Keratinocyte (primary cell): ENCODE measurements around the gene MRPS22. TPM values are rescaled to one million over a fixed set of nuclear protein-coding genes. Genes with fewer than 3 reads are reported as not detected.

Experiments used
- DNase-seq: peaks from one replicate; pipeline ENCODE4 v3.0.0-alpha.2; 2011; ENCODE audit warnings: low read depth, missing footprints, low spot score
- FAIRE-seq: peaks from 2 replicates; lab custom pipeline; 2011; peaks lifted over from hg19 to GRCh38; lab: Jason Lieb, UNC
- H2AFZ ChIP-seq: 2 replicates; pipeline ENCODE4 v1.6.0; 2012; ENCODE audit warnings: low read length, control low read depth, inconsistent platforms; ENCODE audit not compliant: control insufficient read depth
- H3K27ac ChIP-seq: 2 replicates; pipeline ENCODE4 v1.5.1; 2011; ENCODE audit warnings: low read length; ENCODE audit not compliant: control insufficient read depth, insufficient read depth
- H3K27me3 ChIP-seq: 3 replicates; pipeline ENCODE4 v1.6.0; 2011; ENCODE audit warnings: low read length; ENCODE audit not compliant: control insufficient read depth, insufficient read depth; ENCODE audit errors: extremely low read depth
- H3K36me3 ChIP-seq, 2 experiments: 2 replicates in 1 of 2; 3 replicates in 1 of 2; pipeline ENCODE4 v1.5.1; 2011; ENCODE audit warnings: low read length in 2 of 2, mild to moderate bottlenecking in 1 of 2; ENCODE audit not compliant: control insufficient read depth in 2 of 2, insufficient read depth in 2 of 2; ENCODE audit errors: extremely low read depth in 1 of 2
- H3K4me1 ChIP-seq: 3 replicates; pipeline ENCODE4 v1.5.1; 2011; ENCODE audit warnings: low read length; ENCODE audit not compliant: control insufficient read depth, insufficient read depth; ENCODE audit errors: extremely low read depth
- H3K4me2 ChIP-seq: 3 replicates; pipeline ENCODE4 v1.6.0; 2011; ENCODE audit warnings: low read depth, low read length; ENCODE audit not compliant: control insufficient read depth, insufficient read depth; ENCODE audit errors: extremely low read depth
- H3K4me3 ChIP-seq, 3 experiments: fragments of 200-600 bp in 1 of 3; sonication (generic) in 1 of 3; 2 replicates in 2 of 3; 3 replicates in 1 of 3; pipeline ENCODE4 v1.5.1; 2011 to 2016; ENCODE audit warnings: low read length in 3 of 3, mild to moderate bottlenecking in 3 of 3, control low read depth in 2 of 3, inconsistent platforms in 1 of 3, low read depth in 1 of 3, mixed read lengths in 1 of 3, mixed run types in 1 of 3, moderate library complexity in 1 of 3; ENCODE audit not compliant: control insufficient read depth in 2 of 3, insufficient read depth in 2 of 3; ENCODE audit errors: extremely low read depth in 1 of 3
- H3K79me2 ChIP-seq: 2 replicates; pipeline ENCODE4 v1.6.0; 2012; ENCODE audit warnings: low read length; ENCODE audit not compliant: control insufficient read depth, insufficient read depth
- H3K9ac ChIP-seq: 3 replicates; pipeline ENCODE4 v1.6.0; 2011; ENCODE audit warnings: low read length; ENCODE audit not compliant: control insufficient read depth, insufficient read depth; ENCODE audit errors: extremely low read depth
- H3K9me1 ChIP-seq: 3 replicates; pipeline ENCODE4 v1.6.0; 2011; ENCODE audit warnings: low read length; ENCODE audit not compliant: control insufficient read depth, insufficient read depth; ENCODE audit errors: extremely low read depth
- H3K9me3 ChIP-seq: 2 replicates; pipeline ENCODE4 v1.5.1; 2012; ENCODE audit warnings: low read depth, low read length; ENCODE audit not compliant: control insufficient read depth
- H4K20me1 ChIP-seq: 3 replicates; pipeline ENCODE4 v1.6.0; 2011; ENCODE audit warnings: low read length; ENCODE audit not compliant: control insufficient read depth, insufficient read depth; ENCODE audit errors: extremely low read depth
- EZH2 ChIP-seq: IDR thresholded peaks from one replicate; pipeline ENCODE4 v1.6.1; 2012; ENCODE audit warnings: inconsistent platforms, mild to moderate bottlenecking, low read length, moderate library complexity
- dilution Hi-C: fragments of 300-500 bp; cut with MboI; formaldehyde crosslinking; loops from one replicate; pipeline ENCODE4 v1.7.0; 2020; ENCODE audit warnings: low sequenced_read_pairs; ENCODE audit not compliant: extremely low pct_ligation_motif_present
- polyA plus RNA-seq, 5 experiments: library from polyadenylated mRNA; depleted of rRNA in 3 of 5; stranded (reverse) in 3 of 5; stranded (forward) in 1 of 5; unstranded in 1 of 5; fragments of >200 nt; gene quantifications; 1 replicate in 1 of 5; 2 replicates in 3 of 5; 3 replicates in 1 of 5; pipeline versions ENCODE4 v1.2.1 to v1.2.3, GENCODE V29; 2011 to 2012; ENCODE audit warnings: missing spikeins in 2 of 5, low read depth in 1 of 5, low replicate concordance in 1 of 5
- TF ChIP-seq, protein P1 (sequence below), 3 experiments: IDR thresholded peaks in 1 of 3; conservative IDR thresholded peaks in 1 of 3; optimal IDR thresholded peaks in 1 of 3; 2 replicates in 2 of 3; 3 replicates in 1 of 3; pipeline versions ENCODE3 to v1.5.1; 2011; ENCODE audit warnings: low read length in 3 of 3, mild to moderate bottlenecking in 3 of 3, moderate library complexity in 2 of 3, control low read depth in 1 of 3, inconsistent platforms in 1 of 3; ENCODE audit not compliant: insufficient read depth in 2 of 3; ENCODE audit errors: extremely low read depth in 1 of 3

MRPS22 gene
- polyA plus RNA-seq, 1 donor (not counting 4 experiments of a cell fraction or from before 2014, with no cell fraction given) = 91.9 TPM

DNA sequence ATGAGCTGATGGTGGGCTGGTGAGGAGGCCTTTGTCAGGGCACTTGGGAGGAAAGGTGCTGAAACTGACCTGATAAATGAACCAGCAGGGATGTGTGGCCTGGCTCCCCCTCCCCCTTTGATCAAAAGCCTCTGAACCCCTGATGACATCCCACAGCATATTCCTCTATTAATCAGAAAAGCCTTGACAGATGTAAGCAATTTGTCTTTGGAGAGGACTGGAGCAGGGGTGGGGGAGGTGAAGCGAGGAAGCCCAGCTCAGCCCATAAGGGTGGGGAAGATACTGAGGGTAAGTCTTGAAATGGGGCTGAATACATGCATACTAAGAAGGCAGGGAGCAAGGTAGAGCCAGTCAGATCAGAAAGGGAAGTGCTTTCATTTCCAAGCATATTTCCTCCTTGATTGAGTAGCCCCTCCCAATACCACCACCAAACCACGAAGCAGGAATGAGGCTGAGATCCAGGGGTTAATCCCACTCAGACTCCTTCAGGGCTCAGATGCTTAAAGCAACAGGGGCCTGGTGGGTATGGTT lies 34.7 kb upstream of the MRPS22 start:
- dilution Hi-C loops = loop anchor here (25.0 kb wide), 2 partner anchors 197 to 372 kb away; partner anchors contain the start of genes FOXL2 and FOXL2NB
- no peak overlapping the region for H2AFZ ChIP-seq
- H3K9ac ChIP-seq = no peak overlapping the region
- no peak overlapping the region for H3K4me2 ChIP-seq
- no peaks in the 10 kb centered on the region for H3K36me3 ChIP-seq
- peaks cover 18% of the 10 kb centered on the region for H3K4me1 ChIP-seq
- no peak overlapping the region for H3K27ac ChIP-seq
- no peak for TF ChIP-seq EZH2
- TF ChIP-seq, protein P1, sequence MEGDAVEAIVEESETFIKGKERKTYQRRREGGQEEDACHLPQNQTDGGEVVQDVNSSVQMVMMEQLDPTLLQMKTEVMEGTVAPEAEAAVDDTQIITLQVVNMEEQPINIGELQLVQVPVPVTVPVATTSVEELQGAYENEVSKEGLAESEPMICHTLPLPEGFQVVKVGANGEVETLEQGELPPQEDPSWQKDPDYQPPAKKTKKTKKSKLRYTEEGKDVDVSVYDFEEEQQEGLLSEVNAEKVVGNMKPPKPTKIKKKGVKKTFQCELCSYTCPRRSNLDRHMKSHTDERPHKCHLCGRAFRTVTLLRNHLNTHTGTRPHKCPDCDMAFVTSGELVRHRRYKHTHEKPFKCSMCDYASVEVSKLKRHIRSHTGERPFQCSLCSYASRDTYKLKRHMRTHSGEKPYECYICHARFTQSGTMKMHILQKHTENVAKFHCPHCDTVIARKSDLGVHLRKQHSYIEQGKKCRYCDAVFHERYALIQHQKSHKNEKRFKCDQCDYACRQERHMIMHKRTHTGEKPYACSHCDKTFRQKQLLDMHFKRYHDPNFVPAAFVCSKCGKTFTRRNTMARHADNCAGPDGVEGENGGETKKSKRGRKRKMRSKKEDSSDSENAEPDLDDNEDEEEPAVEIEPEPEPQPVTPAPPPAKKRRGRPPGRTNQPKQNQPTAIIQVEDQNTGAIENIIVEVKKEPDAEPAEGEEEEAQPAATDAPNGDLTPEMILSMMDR (optimal IDR thresholded peaks at IDR 0.05 in 1 of 3, IDR thresholded peaks at IDR 0.05 in 1 of 3, conservative IDR thresholded peaks at IDR 0.05 in 1 of 3; ENCODE audit: extremely low read depth in 1 of 3, insufficient read depth in 2 of 3, low read length in 3 of 3) = no peak
- DNase-seq = no peak
- H4K20me1 ChIP-seq = no peaks in the 10 kb centered on the region
- no peaks in the 10 kb centered on the region for H3K79me2 ChIP-seq
- no peaks in the 10 kb centered on the region for H3K9me3 ChIP-seq
- H3K27me3 ChIP-seq = no peaks in the 10 kb centered on the region
- H3K4me3 ChIP-seq = no peak overlapping the region
- no peaks in the 10 kb centered on the region for H3K9me1 ChIP-seq
- FAIRE-seq = no peak

DNA sequence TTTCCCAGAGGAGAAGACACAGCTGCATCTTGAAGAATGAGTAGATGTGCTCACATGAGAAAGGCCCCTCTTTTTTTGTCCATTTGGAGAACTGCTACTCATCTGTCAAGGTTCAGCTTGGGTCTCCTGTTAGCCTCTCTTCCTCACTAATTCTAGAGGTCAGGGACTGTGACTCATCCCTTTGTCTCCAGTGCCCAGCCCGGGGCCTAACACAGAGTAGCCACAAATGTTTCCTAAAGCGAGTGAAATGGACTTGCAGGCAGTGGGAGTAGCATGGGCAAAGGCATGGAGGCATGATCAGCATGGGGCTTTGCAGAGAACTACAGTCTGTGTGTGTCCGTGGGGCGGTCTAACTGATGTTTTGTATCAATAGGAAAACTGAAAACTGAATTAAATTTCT lies 33.9 kb upstream of the MRPS22 start:
- no peak overlapping the region for H3K4me3 ChIP-seq
- H4K20me1 ChIP-seq = no peaks in the 10 kb centered on the region
- no peaks in the 10 kb centered on the region for H3K36me3 ChIP-seq
- H3K9ac ChIP-seq = no peak overlapping the region
- no peaks in the 10 kb centered on the region for H3K79me2 ChIP-seq
- peaks cover 3% of the 10 kb centered on the region for H3K27me3 ChIP-seq
- H3K4me1 ChIP-seq = peaks cover 18% of the 10 kb centered on the region
- no peaks in the 10 kb centered on the region for H3K9me1 ChIP-seq
- H3K4me2 ChIP-seq = no peak overlapping the region
- H2AFZ ChIP-seq = no peak overlapping the region
- dilution Hi-C loops = loop anchor here (25.0 kb wide), 2 partner anchors 198 to 373 kb away; partner anchors contain the start of genes FOXL2 and FOXL2NB
- H3K9me3 ChIP-seq = no peaks in the 10 kb centered on the region
- no peak for FAIRE-seq
- no peak for DNase-seq
- H3K27ac ChIP-seq = no peak overlapping the region
- no peak for TF ChIP-seq EZH2
- TF ChIP-seq, protein P1 (optimal IDR thresholded peaks at IDR 0.05 in 1 of 3, IDR thresholded peaks at IDR 0.05 in 1 of 3, conservative IDR thresholded peaks at IDR 0.05 in 1 of 3; ENCODE audit: extremely low read depth in 1 of 3, insufficient read depth in 2 of 3, low read length in 3 of 3) = no peak
